Measurements from ENCODE around the gene LRRFIP1.
"Not testable (repeated sequence)": the region's sequence is repeated elsewhere in the genome, so short reads cannot be mapped to it uniquely, and the experiment has no call there.

The LRRFIP1 gene

GRCh38 chr2:237754182-237754581 is 126.8 kb downstream of the LRRFIP1 start:
- DNase-seq (ENCODE audit: low read depth): no peak
- no peak for TF ChIP-seq CTCF (conservative IDR thresholded peaks at IDR 0.05; ENCODE audit: low read length)

GRCh38 chr2:237754626-237755248 is 127.3 kb downstream of the LRRFIP1 start:
- TF ChIP-seq CTCF (conservative IDR thresholded peaks at IDR 0.05; ENCODE audit: low read length): no peak
- no peak for DNase-seq (ENCODE audit: low read depth)
- no peak overlapping the region for H3K4me3 ChIP-seq (ENCODE audit: low read length)

More at GRCh38 chr2:237754182-237754581, 126.8 kb downstream of the LRRFIP1 start:
- no peak overlapping the region for H3K4me3 ChIP-seq (ENCODE audit: low read length)

- no peak for TF ChIP-seq CTCF (conservative IDR thresholded peaks at IDR 0.05; ENCODE audit: low read length)
- H3K4me3 ChIP-seq (ENCODE audit: low read length): no peak overlapping the region
- DNase-seq (ENCODE audit: low read depth): no peak
Measured at GRCh38 chr2:237757616-237758015, 130.2 kb downstream of the LRRFIP1 start.

- DNase-seq (ENCODE audit: low read depth): no peak
- H3K4me3 ChIP-seq (ENCODE audit: low read length): no peak overlapping the region
- no peak for TF ChIP-seq CTCF (conservative IDR thresholded peaks at IDR 0.05; ENCODE audit: low read length)
Measured at GRCh38 chr2:237758185-237758584, 130.8 kb downstream of the LRRFIP1 start.

- H3K4me3 ChIP-seq (ENCODE audit: low read length): no peak overlapping the region
- DNase-seq (ENCODE audit: low read depth): no peak
- no peak for TF ChIP-seq CTCF (conservative IDR thresholded peaks at IDR 0.05; ENCODE audit: low read length)
Measured at GRCh38 chr2:237759176-237759575, 131.8 kb downstream of the LRRFIP1 start.

- DNase-seq (ENCODE audit: low read depth): no peak
- H3K4me3 ChIP-seq (ENCODE audit: low read length): no peak overlapping the region
- no peak for TF ChIP-seq CTCF (conservative IDR thresholded peaks at IDR 0.05; ENCODE audit: low read length)
Measured at GRCh38 chr2:237760506-237761502, 133.4 kb downstream of the LRRFIP1 start.

GRCh38 chr2:237762291-237763182 is 135.2 kb downstream of the LRRFIP1 start:
- DNase-seq (ENCODE audit: low read depth): peak; percentile 73
- H3K4me3 ChIP-seq (ENCODE audit: low read length): not testable (repeated sequence)
